DND-41 (cell line): ENCODE data around the gene PYGO1.
A peak's percentile ranks its signal among the peaks of the same experiment; 100 is the strongest.

Source experiments
- ATAC-seq: fragments of 200-7000 bp; cut with Tn5 transposase; 3 replicates; pipeline ENCODE4 v1.9.1; 2021; ENCODE audit warnings: low read depth; ENCODE audit not compliant: insufficient read depth
- DNase-seq: peaks from one replicate; pipeline ENCODE4 v3.0.0-alpha.2; 2020
- H2AFZ ChIP-seq: 2 replicates; pipeline ENCODE4 v1.6.0; 2012; ENCODE audit warnings: low read depth, low read length
- H3K27ac ChIP-seq: 2 replicates; pipeline ENCODE4 v1.5.1; 2012; ENCODE audit warnings: low read length, inconsistent platforms
- H3K27me3 ChIP-seq: fragments of 200-600 bp; sonication (generic); 2 replicates; pipeline ENCODE4 v1.6.0; 2012; ENCODE audit warnings: low read length, mild to moderate bottlenecking, inconsistent platforms; ENCODE audit not compliant: insufficient read depth, poor library complexity
- H3K36me3 ChIP-seq: 2 replicates; pipeline ENCODE4 v1.5.1; 2012; ENCODE audit warnings: low read length, inconsistent platforms; ENCODE audit not compliant: insufficient read depth
- H3K4me1 ChIP-seq: 2 replicates; pipeline ENCODE4 v1.5.1; 2012; ENCODE audit warnings: mild to moderate bottlenecking, low read length; ENCODE audit not compliant: insufficient read depth
- H3K4me2 ChIP-seq: 2 replicates; pipeline ENCODE4 v1.6.0; 2012; ENCODE audit warnings: mild to moderate bottlenecking, moderate library complexity, low read length, inconsistent platforms; ENCODE audit not compliant: insufficient read depth
- H3K4me3 ChIP-seq, 2 experiments: fragments of 200-600 bp in 1 of 2; shearing (Covaris generic) in 1 of 2; 2 replicates each; pipeline ENCODE4 v1.5.1; 2012 to 2016; ENCODE audit warnings: inconsistent platforms in 2 of 2, low read length in 2 of 2, mild to moderate bottlenecking in 2 of 2, low read depth in 1 of 2, moderate library complexity in 1 of 2
- H3K79me2 ChIP-seq: 2 replicates; pipeline ENCODE4 v1.6.0; 2012; ENCODE audit warnings: low read length, inconsistent platforms; ENCODE audit not compliant: insufficient read depth
- H3K9ac ChIP-seq: 2 replicates; pipeline ENCODE4 v1.6.0; 2012; ENCODE audit warnings: low read depth, mild to moderate bottlenecking, inconsistent platforms, low read length, moderate library complexity
- H3K9me3 ChIP-seq: 2 replicates; pipeline ENCODE4 v1.5.1; 2012; ENCODE audit warnings: low read length, moderate library complexity, mild to moderate bottlenecking, inconsistent platforms; ENCODE audit not compliant: insufficient read depth, severe bottlenecking
- H4K20me1 ChIP-seq: 2 replicates; pipeline ENCODE4 v1.6.0; 2012; ENCODE audit warnings: low read length; ENCODE audit not compliant: insufficient read depth
- CTCF ChIP-seq: IDR thresholded peaks from 2 replicates; pipeline ENCODE4 v1.5.1; 2012; ENCODE audit warnings: borderline replicate concordance, low read length, moderate library complexity, mild to moderate bottlenecking; ENCODE audit not compliant: poor library complexity, severe bottlenecking; ENCODE audit errors: extremely low read depth
- EZH2 ChIP-seq: IDR thresholded peaks from 3 replicates; pipeline ENCODE4 v1.6.1; 2012; ENCODE audit warnings: borderline replicate concordance, low read depth, mild to moderate bottlenecking, moderate library complexity, low read length, inconsistent platforms; ENCODE audit not compliant: severe bottlenecking

The PYGO1 gene

GRCh38 chr15:55590788-55591187, 2.6 kb upstream of the PYGO1 start:
- DNase-seq (no peak), ATAC-seq (no peak)
- no peak overlapping the region for H3K4me2 ChIP-seq
- no peak overlapping the region for H3K27ac ChIP-seq
- peaks cover 12% of the 10 kb centered on the region for H3K27me3 ChIP-seq
- H3K79me2 ChIP-seq, result no peaks in the 10 kb centered on the region
- H3K4me3 ChIP-seq, result no peak overlapping the region
- H4K20me1 ChIP-seq, result no peaks in the 10 kb centered on the region
- no peaks in the 10 kb centered on the region for H3K9me3 ChIP-seq
- TF ChIP-seq CTCF (no peak), EZH2 (no peak)
- no peak overlapping the region for H3K9ac ChIP-seq
- H2AFZ ChIP-seq, result no peak overlapping the region
- no peaks in the 10 kb centered on the region for H3K36me3 ChIP-seq
- no peaks in the 10 kb centered on the region for H3K4me1 ChIP-seq

- Histone ChIP-seq H3K36me3 (no peaks in the 10 kb centered on the region), H3K4me3 (no peak overlapping the region), H3K27ac (no peak overlapping the region), H3K4me2 (no peak overlapping the region), H3K27me3 (peaks cover 15% of the 10 kb centered on the region), H3K4me1 (no peaks in the 10 kb centered on the region), H3K79me2 (no peaks in the 10 kb centered on the region), H4K20me1 (no peaks in the 10 kb centered on the region), H2AFZ (no peak overlapping the region), H3K9me3 (no peaks in the 10 kb centered on the region), H3K9ac (no peak overlapping the region)
- ATAC-seq (no peak), DNase-seq (no peak)
- TF ChIP-seq CTCF (no peak), EZH2 (no peak)
These were observed 1.1 kb upstream of the PYGO1 start for GRCh38 chr15:55589287-55589686.

GRCh38 chr15:55588815-55589115, 620 bp upstream of the PYGO1 start:
- Histone ChIP-seq H3K36me3 (no peaks in the 10 kb centered on the region), H3K27ac (no peak overlapping the region), H3K4me3 (no peak overlapping the region), H3K9ac (no peak overlapping the region), H3K4me2 (0 out of 2 replicates have a peak overlapping the region, but pooled peaks have one; percentile 36), H2AFZ (no peak overlapping the region), H3K4me1 (no peaks in the 10 kb centered on the region), H3K27me3 (peaks cover 15% of the 10 kb centered on the region), H3K9me3 (no peaks in the 10 kb centered on the region), H3K79me2 (no peaks in the 10 kb centered on the region), H4K20me1 (no peaks in the 10 kb centered on the region)
- no peak for TF ChIP-seq CTCF
- TF ChIP-seq EZH2, result no peak
- DNase-seq (no peak), ATAC-seq (no peak)

- H3K4me1 ChIP-seq, result no peaks in the 10 kb centered on the region
- no peak overlapping the region for H2AFZ ChIP-seq
- peak; percentile 41 for DNase-seq
- TF ChIP-seq EZH2 (no peak), CTCF (no peak)
- no peaks in the 10 kb centered on the region for H3K79me2 ChIP-seq
- H3K4me3 ChIP-seq, result 0 out of 4 replicates have a peak overlapping the region, but pooled peaks of 1 of the 2 experiments have one; percentile 12
- no peak overlapping the region for H3K27ac ChIP-seq
- no peaks in the 10 kb centered on the region for H4K20me1 ChIP-seq
- ATAC-seq, result peak; percentile 65
- peaks cover 15% of the 10 kb centered on the region for H3K27me3 ChIP-seq
- H3K9me3 ChIP-seq, result no peaks in the 10 kb centered on the region
- peak overlapping the region; percentile 56; the same call in 1 of the 2 replicates for H3K4me2 ChIP-seq
- H3K9ac ChIP-seq, result no peak overlapping the region
- no peaks in the 10 kb centered on the region for H3K36me3 ChIP-seq
These were observed 650 bp downstream of the PYGO1 start for GRCh38 chr15:55587321-55588069.
